ENCODE measurements around the gene AHCY. TPM values are rescaled to one million over a fixed set of nuclear protein-coding genes. Genes with fewer than 3 reads are reported as not detected.
"Not testable (repeated sequence)": the region's sequence is repeated elsewhere in the genome, so short reads cannot be mapped to it uniquely, and the experiment has no call there.

The AHCY gene
- total RNA-seq, 2 donors from 2014 or later: 73.2 to 85.4 TPM

DNA sequence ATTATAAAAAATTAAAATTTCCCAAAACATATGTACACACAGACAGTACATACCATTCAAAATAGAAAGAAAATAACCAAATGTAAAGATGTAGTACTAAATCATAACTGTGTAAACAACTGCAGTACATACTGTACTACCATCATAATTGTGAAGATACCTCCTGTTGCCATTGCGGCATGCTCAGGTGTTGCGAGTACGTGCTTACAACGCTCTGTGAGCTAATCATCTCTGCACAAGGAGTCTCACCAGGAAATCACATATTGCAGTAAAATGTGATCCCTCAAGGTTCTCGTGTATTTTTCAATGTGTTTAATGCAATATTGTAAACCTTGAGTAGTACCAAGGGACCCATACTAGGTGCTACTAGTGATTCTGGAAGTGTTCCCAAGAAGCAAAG, 39.0 kb downstream of the AHCY start:
- intact Hi-C loops (cut with DNase I): no loop called here
- no peaks in the 10 kb centered on the region for H3K9me3 ChIP-seq
- TF ChIP-seq, protein P1, sequence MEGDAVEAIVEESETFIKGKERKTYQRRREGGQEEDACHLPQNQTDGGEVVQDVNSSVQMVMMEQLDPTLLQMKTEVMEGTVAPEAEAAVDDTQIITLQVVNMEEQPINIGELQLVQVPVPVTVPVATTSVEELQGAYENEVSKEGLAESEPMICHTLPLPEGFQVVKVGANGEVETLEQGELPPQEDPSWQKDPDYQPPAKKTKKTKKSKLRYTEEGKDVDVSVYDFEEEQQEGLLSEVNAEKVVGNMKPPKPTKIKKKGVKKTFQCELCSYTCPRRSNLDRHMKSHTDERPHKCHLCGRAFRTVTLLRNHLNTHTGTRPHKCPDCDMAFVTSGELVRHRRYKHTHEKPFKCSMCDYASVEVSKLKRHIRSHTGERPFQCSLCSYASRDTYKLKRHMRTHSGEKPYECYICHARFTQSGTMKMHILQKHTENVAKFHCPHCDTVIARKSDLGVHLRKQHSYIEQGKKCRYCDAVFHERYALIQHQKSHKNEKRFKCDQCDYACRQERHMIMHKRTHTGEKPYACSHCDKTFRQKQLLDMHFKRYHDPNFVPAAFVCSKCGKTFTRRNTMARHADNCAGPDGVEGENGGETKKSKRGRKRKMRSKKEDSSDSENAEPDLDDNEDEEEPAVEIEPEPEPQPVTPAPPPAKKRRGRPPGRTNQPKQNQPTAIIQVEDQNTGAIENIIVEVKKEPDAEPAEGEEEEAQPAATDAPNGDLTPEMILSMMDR (IDR thresholded peaks at IDR 0.05): no peak
- no peak for TF ChIP-seq POLR2A (IDR thresholded peaks at IDR 0.05)
- H3K27me3 ChIP-seq: no peaks in the 10 kb centered on the region
- no peak overlapping the region for H3K27ac ChIP-seq
- 93 to 95% methylated on average over 5 of the region's 5 CpGs for WGBS, 2 donors
- H3K4me3 ChIP-seq: no peak overlapping the region
- H3K4me1 ChIP-seq: no peaks in the 10 kb centered on the region
- DNase-seq (no peak), ATAC-seq (no peak)
- no peaks in the 10 kb centered on the region for H3K36me3 ChIP-seq (replicated peaks in 1 of 2; ENCODE audit: insufficient read depth in 1 of 2, low read depth in 2 of 2)

DNA sequence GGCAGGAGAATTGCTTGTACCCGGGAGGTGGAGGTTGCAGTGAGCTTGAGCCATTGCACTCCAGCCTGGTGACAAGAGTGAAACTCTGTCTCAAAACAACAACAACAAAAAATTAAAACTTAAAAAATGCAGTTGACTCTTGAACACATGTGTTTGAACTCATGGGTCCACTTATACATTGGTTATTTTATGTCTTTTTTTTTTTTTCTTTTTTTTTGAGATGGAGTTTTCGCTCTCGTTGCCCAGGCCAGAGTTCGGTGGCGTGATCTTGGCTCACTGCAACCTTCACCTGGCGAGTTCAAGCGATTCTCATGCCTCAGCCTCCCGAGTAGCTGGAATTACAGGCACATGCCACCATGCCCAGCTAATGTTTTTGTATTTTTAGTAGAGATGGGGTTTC, 39.7 kb downstream of the AHCY start:
- intact Hi-C loops (cut with DNase I); H3K27ac ChIP-seq; ATAC-seq; H3K4me3 ChIP-seq; H3K27me3 ChIP-seq; H3K4me1 ChIP-seq; H3K9me3 ChIP-seq; H3K36me3 ChIP-seq (replicated peaks in 1 of 2; ENCODE audit: insufficient read depth in 1 of 2, low read depth in 2 of 2); DNase-seq: not testable (repeated sequence)
- 95 to 98% methylated on average over 7 to 8 of the region's 8 CpGs for WGBS, 2 donors

DNA sequence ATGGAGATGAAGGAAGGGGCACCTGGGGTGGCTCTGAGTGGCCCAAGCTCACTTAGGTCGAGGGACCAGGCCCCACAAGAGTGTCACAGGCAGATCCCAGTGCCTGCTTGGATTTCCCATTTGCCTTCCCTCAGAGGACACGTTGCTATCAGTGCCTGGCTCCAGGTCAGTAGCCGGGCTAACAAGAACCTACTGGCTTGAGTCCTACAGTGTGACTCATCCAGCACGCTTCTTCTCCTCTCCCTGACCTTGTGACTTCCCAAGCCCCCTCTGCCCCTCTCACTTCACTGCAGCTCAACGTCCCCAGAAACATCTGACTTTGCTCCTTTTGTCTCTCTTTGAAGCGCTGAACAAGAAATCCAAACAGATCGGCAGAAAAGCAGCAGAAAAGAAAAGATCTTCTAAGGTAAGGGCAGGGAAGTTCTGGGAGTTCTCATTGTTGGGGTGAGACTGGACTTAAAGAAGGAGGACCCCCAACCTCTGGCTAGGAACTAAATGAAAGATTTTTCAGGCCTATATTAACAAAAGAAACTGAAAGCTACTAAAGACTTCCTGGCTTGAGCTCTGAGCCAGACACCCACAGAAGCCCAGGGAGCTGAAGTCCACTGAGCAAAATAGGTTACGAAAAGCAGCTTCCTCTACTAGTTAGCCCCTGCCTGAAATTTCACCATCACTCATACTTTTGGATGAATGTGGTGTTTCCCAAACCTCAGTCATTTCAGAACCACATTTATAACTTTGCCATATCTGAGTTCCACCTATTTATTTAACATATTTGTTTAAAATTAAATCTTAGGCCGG, 40.5 kb downstream of the AHCY start:
- H3K27me3 ChIP-seq: no peaks in the 10 kb centered on the region
- H3K36me3 ChIP-seq (replicated peaks in 1 of 2; ENCODE audit: insufficient read depth in 1 of 2, low read depth in 2 of 2): no peaks in the 10 kb centered on the region
- 62 to 70% methylated on average over 8 to 9 of the region's 9 CpGs for WGBS, 2 donors
- intact Hi-C loops (cut with DNase I): no loop called here
- H3K4me1 ChIP-seq: no peaks in the 10 kb centered on the region
- peak overlapping the region in 1 of 4 donors; percentile 36 for H3K27ac ChIP-seq
- DNase-seq (peak in 2 of 4 donors; percentile 20 to 31), ATAC-seq (no peak)
- TF ChIP-seq, protein P1 (IDR thresholded peaks at IDR 0.05): no peak
- no peak for TF ChIP-seq POLR2A (IDR thresholded peaks at IDR 0.05)
- H3K9me3 ChIP-seq: no peaks in the 10 kb centered on the region
- no peak overlapping the region for H3K4me3 ChIP-seq

DNA sequence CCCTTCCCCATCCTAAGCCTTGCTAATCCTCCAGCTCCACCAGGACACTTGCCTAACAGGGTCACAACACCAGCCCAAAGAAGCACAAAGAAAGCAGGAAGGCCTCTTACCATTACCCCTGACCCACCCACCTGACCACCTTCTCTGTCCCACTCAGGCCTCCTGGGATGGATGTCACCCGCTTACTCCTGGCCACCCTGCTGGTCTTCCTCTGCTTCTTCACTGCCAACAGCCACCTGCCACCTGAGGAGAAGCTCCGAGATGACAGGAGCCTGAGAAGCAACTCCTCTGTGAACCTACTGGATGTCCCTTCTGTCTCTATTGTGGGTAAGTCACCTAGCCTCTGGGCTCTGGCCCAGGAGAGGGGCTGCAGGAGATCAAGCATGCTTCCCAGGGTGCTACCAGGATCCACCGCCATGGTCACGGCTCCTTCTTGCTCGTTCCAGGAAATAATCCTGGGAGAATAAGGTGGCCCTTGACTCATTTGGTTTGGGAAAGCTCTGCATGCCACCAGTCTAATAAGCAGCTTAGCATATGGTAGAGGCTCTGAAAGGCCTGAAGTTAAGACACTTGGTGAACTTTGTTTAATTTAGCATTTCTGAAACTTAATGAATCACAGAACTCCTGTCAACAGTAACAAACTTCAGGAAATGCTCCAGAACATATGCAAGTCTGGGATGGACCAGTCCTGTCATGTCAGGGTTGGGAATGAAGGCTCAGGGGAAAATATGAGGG, 42.8 kb downstream of the AHCY start:
- intact Hi-C loops (cut with DNase I): no loop called here
- DNase-seq (no peak), ATAC-seq (no peak)
- TF ChIP-seq POLR2A (IDR thresholded peaks at IDR 0.05): no peak
- TF ChIP-seq, protein P1 (IDR thresholded peaks at IDR 0.05): no peak
- no peaks in the 10 kb centered on the region for H3K4me1 ChIP-seq
- 87 to 92% methylated on average over 2 to 5 of the region's 5 CpGs for WGBS, 2 donors
- H3K27ac ChIP-seq: no peak overlapping the region
- no peak overlapping the region for H3K4me3 ChIP-seq
- H3K27me3 ChIP-seq: no peaks in the 10 kb centered on the region
- H3K9me3 ChIP-seq: no peaks in the 10 kb centered on the region
- no peaks in the 10 kb centered on the region for H3K36me3 ChIP-seq (replicated peaks in 1 of 2; ENCODE audit: insufficient read depth in 1 of 2, low read depth in 2 of 2)

DNA sequence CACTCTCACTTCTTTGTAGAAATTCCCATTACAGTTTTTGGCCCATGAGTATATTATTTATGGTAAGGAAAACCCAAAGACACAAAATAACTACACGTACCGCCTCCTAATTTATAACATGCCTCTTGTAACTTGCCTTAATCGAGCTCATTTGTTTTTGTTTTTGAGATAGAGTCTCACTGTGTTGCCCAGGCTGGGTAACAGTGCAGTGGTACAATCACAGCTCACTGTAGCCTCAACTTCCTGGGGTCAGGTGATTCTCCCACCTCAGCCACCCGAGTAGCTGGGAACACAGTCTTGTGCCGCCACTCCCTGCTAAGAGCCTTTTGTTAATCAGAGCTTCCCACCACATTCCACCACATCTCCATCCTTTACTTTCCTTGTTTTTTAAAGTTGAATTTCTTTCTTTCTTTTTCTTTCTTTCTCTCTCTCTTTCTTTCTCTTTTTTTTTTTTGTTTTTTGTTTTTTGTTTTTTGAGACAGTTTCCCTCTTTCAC, 46.5 kb downstream of the AHCY start:
- Histone ChIP-seq H3K4me1 (no peaks in the 10 kb centered on the region), H3K27me3 (no peaks in the 10 kb centered on the region), H3K27ac (no peak overlapping the region), H3K9me3 (no peaks in the 10 kb centered on the region), H3K36me3 (replicated peaks in 1 of 2; ENCODE audit: insufficient read depth in 1 of 2, low read depth in 2 of 2) (no peaks in the 10 kb centered on the region), H3K4me3 (no peak overlapping the region)
- intact Hi-C loops (cut with DNase I): no loop called here
- no peak for ATAC-seq
- TF ChIP-seq, protein P1 (IDR thresholded peaks at IDR 0.05): no peak
- TF ChIP-seq POLR2A (IDR thresholded peaks at IDR 0.05): no peak
- DNase-seq: no peak
- 81 to 88% methylated on average over 5 of the region's 5 CpGs for WGBS, 2 donors

Data from body of pancreas (tissue), 4 donors.